Endothelial cell of umbilical vein (primary cell): ENCODE results near the gene ATXN10.

Experiments
- CTCF ChIP-seq, 2 donors: IDR thresholded peaks; 1 replicate in 1 of 2; 2 replicates in 1 of 2; pipeline ENCODE4 v1.5.1; 2011; ENCODE audit warnings: low read length in 2 of 2, mild to moderate bottlenecking in 2 of 2, moderate library complexity in 2 of 2, control low read depth in 1 of 2, inconsistent platforms in 1 of 2, low read depth in 1 of 2; ENCODE audit not compliant: insufficient read depth in 1 of 2; ENCODE audit errors: extremely low read depth in 1 of 2
- EZH2 ChIP-seq: IDR thresholded peaks from 2 replicates; pipeline ENCODE4 v1.6.1; 2012; ENCODE audit warnings: borderline replicate concordance, low read depth, mild to moderate bottlenecking, moderate library complexity, low read length, inconsistent platforms; ENCODE audit not compliant: severe bottlenecking
- MAX ChIP-seq: IDR thresholded peaks from 2 replicates; pipeline ENCODE4 v1.6.1; 2011; ENCODE audit not compliant: insufficient read depth, insufficient read length
- POLR2A ChIP-seq: IDR thresholded peaks from 2 replicates; pipeline ENCODE4 v1.6.1; 2012; ENCODE audit warnings: low read depth, mild to moderate bottlenecking, control low read depth, low read length
- POLR2AphosphoS5 ChIP-seq: IDR thresholded peaks from 2 replicates; pipeline ENCODE4 v1.6.1; 2012; ENCODE audit warnings: low read depth, mild to moderate bottlenecking, control low read depth, low read length, moderate library complexity; ENCODE audit not compliant: insufficient read depth

GRCh38 chr22:45648301-45649117, 23.1 kb upstream of the ATXN10 start:
- no peak for TF ChIP-seq CTCF (IDR thresholded peaks at IDR 0.05; ENCODE audit: extremely low read depth in 1 of 2, insufficient read depth in 1 of 2, low read depth in 1 of 2, low read length in 2 of 2)
- no peak for TF ChIP-seq POLR2A
- no peak for TF ChIP-seq POLR2AphosphoS5
- TF ChIP-seq EZH2, result no peak
- TF ChIP-seq MAX, result no peak
